B cell (primary cell): ENCODE measurements around the gene TMEM164.

Experiments used
- EZH2 ChIP-seq: IDR thresholded peaks from 2 replicates; pipeline ENCODE4 v1.6.1; 2012; ENCODE audit warnings: borderline replicate concordance, low read depth, mild to moderate bottlenecking, moderate library complexity, low read length; ENCODE audit not compliant: insufficient read depth, poor library complexity, severe bottlenecking
- TF ChIP-seq, protein P1 (sequence below): fragments of 200-600 bp; IDR thresholded peaks from one replicate; pipeline ENCODE4 v1.8.0; 2022; ENCODE audit warnings: antibody characterized with exemption, mild to moderate bottlenecking

DNA sequence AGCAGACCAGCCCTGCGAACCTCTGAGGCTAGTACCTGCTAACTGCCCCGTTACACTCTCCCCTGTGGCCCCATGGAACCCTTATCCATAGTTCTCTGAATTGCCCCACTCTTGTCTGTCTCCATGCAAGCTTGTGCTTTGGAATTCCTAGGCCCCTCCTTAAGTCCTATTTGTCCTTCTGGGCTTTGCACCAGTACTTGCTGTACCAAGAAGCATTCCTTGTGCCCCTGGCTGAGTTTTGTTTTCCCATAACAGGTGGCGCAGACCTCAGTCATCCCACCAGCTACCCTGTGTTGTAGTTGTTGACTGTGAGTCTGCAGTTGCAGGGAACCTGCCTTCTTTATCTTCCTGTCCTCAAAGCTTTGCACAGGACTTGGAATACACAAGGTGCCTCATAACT is 167.1 kb downstream of the TMEM164 start:
- TF ChIP-seq, protein P1, sequence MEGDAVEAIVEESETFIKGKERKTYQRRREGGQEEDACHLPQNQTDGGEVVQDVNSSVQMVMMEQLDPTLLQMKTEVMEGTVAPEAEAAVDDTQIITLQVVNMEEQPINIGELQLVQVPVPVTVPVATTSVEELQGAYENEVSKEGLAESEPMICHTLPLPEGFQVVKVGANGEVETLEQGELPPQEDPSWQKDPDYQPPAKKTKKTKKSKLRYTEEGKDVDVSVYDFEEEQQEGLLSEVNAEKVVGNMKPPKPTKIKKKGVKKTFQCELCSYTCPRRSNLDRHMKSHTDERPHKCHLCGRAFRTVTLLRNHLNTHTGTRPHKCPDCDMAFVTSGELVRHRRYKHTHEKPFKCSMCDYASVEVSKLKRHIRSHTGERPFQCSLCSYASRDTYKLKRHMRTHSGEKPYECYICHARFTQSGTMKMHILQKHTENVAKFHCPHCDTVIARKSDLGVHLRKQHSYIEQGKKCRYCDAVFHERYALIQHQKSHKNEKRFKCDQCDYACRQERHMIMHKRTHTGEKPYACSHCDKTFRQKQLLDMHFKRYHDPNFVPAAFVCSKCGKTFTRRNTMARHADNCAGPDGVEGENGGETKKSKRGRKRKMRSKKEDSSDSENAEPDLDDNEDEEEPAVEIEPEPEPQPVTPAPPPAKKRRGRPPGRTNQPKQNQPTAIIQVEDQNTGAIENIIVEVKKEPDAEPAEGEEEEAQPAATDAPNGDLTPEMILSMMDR, result no peak
- no peak for TF ChIP-seq EZH2
